GM19025 (cell line): ENCODE results near the gene USP25.

Experiments
- ATAC-seq: cut with Tn5 transposase; IDR thresholded peaks from one replicate; pipeline ENCODE4 v1.9.1; 2021; ENCODE audit warnings: mild to moderate bottlenecking, low read depth, moderate library complexity; ENCODE audit not compliant: unreplicated experiment

Gene USP25

GRCh38 chr21:15843766-15844165, 114.0 kb downstream of the USP25 start:
- ATAC-seq: no peak

- no peak for ATAC-seq
Observed at GRCh38 chr21:15848634-15849560, 119.1 kb downstream of the USP25 start.

DNA sequence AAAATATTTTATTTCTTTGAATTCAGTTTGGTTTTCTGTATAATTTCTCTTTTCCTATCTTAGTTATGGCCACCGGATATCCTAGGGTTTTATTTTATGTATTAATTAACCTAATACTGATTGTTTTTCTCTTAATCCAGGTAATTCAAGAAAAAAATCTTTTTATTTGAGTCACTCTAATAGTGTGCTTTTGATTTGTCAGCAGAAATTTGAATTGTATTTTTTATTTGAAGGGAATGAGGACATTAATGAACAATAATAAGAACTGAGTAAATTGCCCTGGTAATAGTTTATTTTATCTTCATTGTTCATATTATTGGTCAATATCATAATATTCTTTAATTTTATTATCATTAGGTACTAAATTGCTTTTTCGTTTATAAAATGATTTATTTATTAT, 120.1 kb downstream of the USP25 start:
- ATAC-seq: no peak

GRCh38 chr21:15850645-15851044, 120.9 kb downstream of the USP25 start:
- ATAC-seq: no peak

DNA sequence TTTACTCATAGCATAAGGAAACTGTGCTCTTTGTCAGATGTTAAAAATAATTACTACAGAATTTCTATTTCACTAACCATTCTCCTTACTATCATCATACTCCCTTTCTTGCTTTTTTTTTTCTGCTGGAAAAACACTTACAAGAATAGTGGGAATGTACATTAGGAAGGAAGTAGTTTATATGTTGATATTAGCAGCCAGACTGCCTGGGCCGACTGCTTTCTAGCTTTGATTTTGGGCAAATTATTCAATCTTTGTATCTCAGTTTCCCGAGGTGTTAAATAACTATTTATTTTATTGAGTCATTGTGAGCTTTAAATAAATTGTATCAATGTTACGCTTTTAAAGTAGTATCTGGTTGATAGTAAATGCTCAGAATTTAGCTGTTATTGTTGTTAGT, 122.4 kb downstream of the USP25 start:
- no peak for ATAC-seq

DNA sequence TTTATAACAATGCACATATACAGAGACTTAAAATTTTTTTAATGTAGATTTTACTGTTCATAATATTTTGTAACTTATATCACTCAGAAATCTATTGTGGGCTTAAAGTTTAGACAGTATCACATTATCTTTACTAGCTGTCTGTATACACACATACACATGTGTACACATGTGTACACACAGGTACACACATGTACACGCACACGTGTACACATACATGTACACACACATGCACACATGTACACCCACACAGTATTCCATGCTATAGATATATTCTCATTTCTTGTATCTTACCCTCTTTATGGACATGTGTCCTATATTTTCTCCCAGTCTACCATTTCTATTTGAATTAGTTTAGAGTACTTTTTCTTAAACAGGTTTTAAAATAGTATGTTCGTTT, 123.3 kb downstream of the USP25 start:
- ATAC-seq: no peak

GRCh38 chr21:15856813-15857212, 127.0 kb downstream of the USP25 start:
- no peak for ATAC-seq

- ATAC-seq: no peak
Observed at GRCh38 chr21:15857740-15858139, 128.0 kb downstream of the USP25 start.

- ATAC-seq: no peak
Observed at GRCh38 chr21:15860541-15860940, 130.8 kb downstream of the USP25 start.

- ATAC-seq: no peak
Observed at GRCh38 chr21:15868940-15869339, 139.2 kb downstream of the USP25 start.

GRCh38 chr21:15870819-15871218, 141.0 kb downstream of the USP25 start:
- peak; percentile 64 for ATAC-seq

GRCh38 chr21:15872236-15872635, 142.5 kb downstream of the USP25 start:
- ATAC-seq: no peak

DNA sequence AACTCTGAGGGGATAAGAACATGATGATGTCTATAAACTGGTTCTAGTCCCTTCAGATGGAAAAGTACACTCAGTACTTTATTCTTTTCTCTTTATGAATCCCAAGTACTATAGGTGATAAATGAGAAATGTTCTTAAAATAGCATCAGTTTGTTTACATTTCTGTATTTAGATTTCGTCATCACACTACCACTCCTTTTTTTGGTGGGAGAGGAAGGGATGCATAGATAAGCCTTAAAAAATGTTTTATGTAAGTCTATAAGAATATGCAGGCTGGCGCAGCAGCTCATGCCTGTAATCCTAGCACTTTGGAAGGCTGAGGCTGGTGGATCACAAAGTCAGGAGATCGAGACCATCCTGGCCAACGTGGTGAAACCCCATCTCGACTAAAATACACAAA, 144.8 kb downstream of the USP25 start:
- ATAC-seq: no peak

DNA sequence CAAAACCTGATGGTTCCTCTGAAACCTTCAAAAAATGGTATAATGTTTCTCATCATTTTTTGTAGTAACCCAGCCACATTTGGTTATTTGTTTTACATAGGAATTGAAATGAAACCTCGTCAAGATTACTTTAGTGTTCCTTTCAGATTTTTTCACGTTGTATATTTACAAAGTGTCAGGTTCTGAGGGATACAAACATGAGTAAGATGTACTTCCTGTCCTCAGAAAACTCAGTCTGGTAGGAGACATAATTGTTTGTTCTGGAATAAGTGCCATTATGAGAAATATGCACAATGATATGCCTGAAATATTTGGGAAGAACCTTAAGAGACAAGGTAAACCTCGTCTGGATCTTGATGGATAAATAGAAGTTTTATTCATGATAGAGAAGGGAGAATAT, 145.5 kb downstream of the USP25 start:
- ATAC-seq: no peak

- no peak for ATAC-seq
Observed at GRCh38 chr21:15893902-15894301, 164.1 kb downstream of the USP25 start.

DNA sequence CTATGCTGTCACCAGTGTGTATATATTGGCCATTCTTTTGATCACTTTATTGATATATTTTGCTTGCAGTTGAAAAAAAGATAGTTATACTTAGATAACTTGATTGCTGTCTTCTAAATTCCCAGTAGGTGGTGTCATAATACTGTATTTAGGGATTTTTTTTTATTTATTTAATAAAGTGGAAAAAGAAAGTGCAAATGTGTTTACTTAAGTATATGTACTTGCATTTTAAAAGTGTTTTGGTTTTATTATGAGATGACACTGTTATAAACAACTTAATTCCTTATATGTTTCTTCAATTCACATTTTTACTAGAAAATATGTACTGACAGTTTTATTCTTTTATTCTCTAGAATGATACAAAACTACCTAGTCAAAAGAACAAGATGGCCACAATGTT, 164.8 kb downstream of the USP25 start:
- no peak for ATAC-seq

- ATAC-seq: no peak
Observed at GRCh38 chr21:15895142-15896106, 165.6 kb downstream of the USP25 start.

DNA sequence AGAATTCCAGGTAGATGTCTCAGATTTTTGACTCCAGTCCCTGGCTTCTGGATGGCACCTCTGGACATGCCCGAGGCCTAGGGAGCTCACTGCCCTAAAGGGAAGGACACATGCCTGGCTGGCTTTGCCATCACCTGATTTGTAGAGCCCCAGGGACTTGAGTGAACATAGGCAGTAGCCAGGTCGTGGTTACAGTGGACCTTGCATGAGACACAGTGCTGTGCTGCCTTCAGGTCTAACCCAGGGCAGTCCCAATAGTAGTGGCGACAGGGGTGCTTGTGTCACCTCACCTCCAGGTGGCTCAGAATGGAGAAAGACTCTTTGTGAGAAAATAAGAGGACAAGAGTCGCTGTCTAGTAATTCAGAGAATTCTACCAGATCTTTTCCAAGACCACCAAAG, 166.7 kb downstream of the USP25 start:
- ATAC-seq: no peak

DNA sequence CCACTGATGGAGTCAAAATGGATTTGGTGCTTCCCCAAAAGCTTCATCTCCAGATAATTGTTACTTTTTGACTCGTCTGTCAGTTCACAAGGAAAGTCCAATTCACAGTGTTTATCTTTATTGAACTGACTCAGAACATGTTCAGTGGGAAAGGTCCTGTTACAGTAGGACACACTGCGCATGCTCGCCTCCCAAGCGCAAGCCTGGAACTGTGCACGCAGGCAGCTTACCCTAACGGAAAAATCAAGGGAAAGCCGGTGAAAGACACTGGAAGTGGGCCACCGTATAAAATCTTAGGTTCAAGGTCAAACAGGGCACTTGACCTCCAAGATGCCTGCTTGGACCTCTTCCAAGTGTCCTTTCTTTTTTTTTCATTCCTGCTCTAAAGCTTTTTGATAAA, 174.6 kb downstream of the USP25 start:
- ATAC-seq: no peak

- no peak for ATAC-seq
Observed at GRCh38 chr21:15908187-15908586, 178.4 kb downstream of the USP25 start.

- no peak for ATAC-seq
Observed at GRCh38 chr21:15928196-15928595, 198.4 kb downstream of the USP25 start.
